Measurements from ENCODE around the gene SLC11A1. TPM values are rescaled to one million over a fixed set of nuclear protein-coding genes. Genes with fewer than 3 reads are reported as not detected.

The SLC11A1 gene
- total and polyA plus RNA-seq, 4 donors = 1.9 to 56.1 (median 22.1) TPM

- no peak overlapping the region for H3K4me3 ChIP-seq (ENCODE audit: low read length in 2 of 2)
- H3K9me3 ChIP-seq (ENCODE audit: control insufficient read depth, low read length) = no peaks in the 10 kb centered on the region
- WGBS, 2 donors = 92 to 95% methylated on average over 24 of the region's 24 CpGs
- H3K36me3 ChIP-seq (ENCODE audit: control insufficient read depth in 1 of 2, insufficient read depth in 2 of 2, low read length in 1 of 2) = no peaks in the 10 kb centered on the region
- no peaks in the 10 kb centered on the region for H3K4me1 ChIP-seq (ENCODE audit: control insufficient read depth in 1 of 2, insufficient read depth in 2 of 2, low read length in 2 of 2)
- ATAC-seq (ENCODE audit: low FRiP score) = no peak
- no peaks in the 10 kb centered on the region for H3K27me3 ChIP-seq (ENCODE audit: control insufficient read depth in 1 of 2, insufficient read depth in 2 of 2, low read length in 1 of 2)
- intact Hi-C loops (cut with DNase I) = no loop called here
- H3K27ac ChIP-seq (ENCODE audit: low read depth in 1 of 2, low read length in 2 of 2) = no peak overlapping the region
- peak; percentile 32 to 49 for DNase-seq
These were observed 46.9 kb downstream of the SLC11A1 start for GRCh38 chr2:218428846-218429558.

- Histone ChIP-seq H3K4me3 (ENCODE audit: low read length in 2 of 2) (no peak overlapping the region), H3K36me3 (ENCODE audit: control insufficient read depth in 1 of 2, insufficient read depth in 2 of 2, low read length in 1 of 2) (no peaks in the 10 kb centered on the region), H3K27ac (ENCODE audit: low read depth in 1 of 2, low read length in 2 of 2) (no peak overlapping the region), H3K9me3 (ENCODE audit: control insufficient read depth, low read length) (no peaks in the 10 kb centered on the region), H3K4me1 (ENCODE audit: control insufficient read depth in 1 of 2, insufficient read depth in 2 of 2, low read length in 2 of 2) (no peaks in the 10 kb centered on the region), H3K27me3 (ENCODE audit: control insufficient read depth in 1 of 2, insufficient read depth in 2 of 2, low read length in 1 of 2) (no peaks in the 10 kb centered on the region)
- 63 to 69% methylated on average over 8 to 9 of the region's 9 CpGs for whole genome bisulfite sequencing, 2 donors
- DNase-seq = peak; percentile 14 to 51
- intact Hi-C loops (cut with DNase I) = no loop called here
- ATAC-seq (ENCODE audit: low FRiP score) = no peak
These were observed 48.0 kb downstream of the SLC11A1 start for GRCh38 chr2:218429911-218430692.

GRCh38 chr2:218430721-218431120, 48.6 kb downstream of the SLC11A1 start:
- no peak overlapping the region for H3K4me3 ChIP-seq (ENCODE audit: low read length in 2 of 2)
- intact Hi-C loops (cut with DNase I) = no loop called here
- DNase-seq (peak; percentile 35 to 36), ATAC-seq (ENCODE audit: low FRiP score) (no peak)
- no peak overlapping the region for H3K27ac ChIP-seq (ENCODE audit: low read depth in 1 of 2, low read length in 2 of 2)
- H3K36me3 ChIP-seq (ENCODE audit: control insufficient read depth in 1 of 2, insufficient read depth in 2 of 2, low read length in 1 of 2) = no peaks in the 10 kb centered on the region
- no peaks in the 10 kb centered on the region for H3K9me3 ChIP-seq (ENCODE audit: control insufficient read depth, low read length)
- H3K27me3 ChIP-seq (ENCODE audit: control insufficient read depth in 1 of 2, insufficient read depth in 2 of 2, low read length in 1 of 2) = no peaks in the 10 kb centered on the region
- H3K4me1 ChIP-seq (ENCODE audit: control insufficient read depth in 1 of 2, insufficient read depth in 2 of 2, low read length in 2 of 2) = no peaks in the 10 kb centered on the region
- 90 to 93% methylated on average over 11 of the region's 11 CpGs for WGBS, 2 donors

- H3K36me3 ChIP-seq (ENCODE audit: control insufficient read depth in 1 of 2, insufficient read depth in 2 of 2, low read length in 1 of 2) = no peaks in the 10 kb centered on the region
- intact Hi-C loops (cut with DNase I) = no loop called here
- no peak overlapping the region for H3K4me3 ChIP-seq (ENCODE audit: low read length in 2 of 2)
- WGBS, 2 donors = 81 to 93% methylated on average over 10 of the region's 10 CpGs
- peak; percentile 17 to 57 for DNase-seq
- no peaks in the 10 kb centered on the region for H3K27me3 ChIP-seq (ENCODE audit: control insufficient read depth in 1 of 2, insufficient read depth in 2 of 2, low read length in 1 of 2)
- no peak for ATAC-seq (ENCODE audit: low FRiP score)
- H3K4me1 ChIP-seq (ENCODE audit: control insufficient read depth in 1 of 2, insufficient read depth in 2 of 2, low read length in 2 of 2) = no peaks in the 10 kb centered on the region
- H3K27ac ChIP-seq (ENCODE audit: low read depth in 1 of 2, low read length in 2 of 2) = no peak overlapping the region
- no peaks in the 10 kb centered on the region for H3K9me3 ChIP-seq (ENCODE audit: control insufficient read depth, low read length)
These were observed 49.8 kb downstream of the SLC11A1 start for GRCh38 chr2:218431878-218432277.

GRCh38 chr2:218432676-218433365, 50.7 kb downstream of the SLC11A1 start:
- Histone ChIP-seq H3K4me3 (ENCODE audit: low read length in 2 of 2) (no peak overlapping the region), H3K27ac (ENCODE audit: low read depth in 1 of 2, low read length in 2 of 2) (no peak overlapping the region), H3K4me1 (ENCODE audit: control insufficient read depth in 1 of 2, insufficient read depth in 2 of 2, low read length in 2 of 2) (no peaks in the 10 kb centered on the region), H3K27me3 (ENCODE audit: control insufficient read depth in 1 of 2, insufficient read depth in 2 of 2, low read length in 1 of 2) (no peaks in the 10 kb centered on the region), H3K9me3 (ENCODE audit: control insufficient read depth, low read length) (no peaks in the 10 kb centered on the region), H3K36me3 (ENCODE audit: control insufficient read depth in 1 of 2, insufficient read depth in 2 of 2, low read length in 1 of 2) (no peaks in the 10 kb centered on the region)
- WGBS, 2 donors = 94 to 95% methylated on average over 8 of the region's 8 CpGs
- intact Hi-C loops (cut with DNase I) = no loop called here
- DNase-seq (peak; percentile 11 to 30), ATAC-seq (ENCODE audit: low FRiP score) (no peak)

GRCh38 chr2:218434456-218434855, 52.4 kb downstream of the SLC11A1 start:
- H3K27ac ChIP-seq (ENCODE audit: low read depth in 1 of 2, low read length in 2 of 2) = no peak overlapping the region

GRCh38 chr2:218435003-218435982, 53.2 kb downstream of the SLC11A1 start:
- WGBS, 2 donors = 90 to 91% methylated on average over 11 of the region's 11 CpGs
- DNase-seq (peak; percentile 42 to 43), ATAC-seq (ENCODE audit: low FRiP score) (no peak)
- Histone ChIP-seq H3K9me3 (ENCODE audit: control insufficient read depth, low read length) (no peaks in the 10 kb centered on the region), H3K36me3 (ENCODE audit: control insufficient read depth in 1 of 2, insufficient read depth in 2 of 2, low read length in 1 of 2) (no peaks in the 10 kb centered on the region), H3K27me3 (ENCODE audit: control insufficient read depth in 1 of 2, insufficient read depth in 2 of 2, low read length in 1 of 2) (no peaks in the 10 kb centered on the region), H3K4me1 (ENCODE audit: control insufficient read depth in 1 of 2, insufficient read depth in 2 of 2, low read length in 2 of 2) (no peaks in the 10 kb centered on the region), H3K27ac (ENCODE audit: low read depth in 1 of 2, low read length in 2 of 2) (no peak overlapping the region), H3K4me3 (ENCODE audit: low read length in 2 of 2) (no peak overlapping the region)
- intact Hi-C loops (cut with DNase I) = no loop called here

More at GRCh38 chr2:218434456-218434855, 52.4 kb downstream of the SLC11A1 start:
- Histone ChIP-seq H3K9me3 (ENCODE audit: control insufficient read depth, low read length) (no peaks in the 10 kb centered on the region), H3K4me3 (ENCODE audit: low read length in 2 of 2) (no peak overlapping the region), H3K4me1 (ENCODE audit: control insufficient read depth in 1 of 2, insufficient read depth in 2 of 2, low read length in 2 of 2) (no peaks in the 10 kb centered on the region), H3K36me3 (ENCODE audit: control insufficient read depth in 1 of 2, insufficient read depth in 2 of 2, low read length in 1 of 2) (no peaks in the 10 kb centered on the region), H3K27me3 (ENCODE audit: control insufficient read depth in 1 of 2, insufficient read depth in 2 of 2, low read length in 1 of 2) (no peaks in the 10 kb centered on the region)
- DNase-seq (peak in 1 of 2 donors; percentile 35), ATAC-seq (ENCODE audit: low FRiP score) (no peak)
- WGBS, 2 donors = 93% methylated on average over 9 of the region's 9 CpGs
- intact Hi-C loops (cut with DNase I) = no loop called here

- 89 to 94% methylated on average over 5 of the region's 5 CpGs for WGBS, 2 donors
- H3K36me3 ChIP-seq (ENCODE audit: control insufficient read depth in 1 of 2, insufficient read depth in 2 of 2, low read length in 1 of 2) = no peaks in the 10 kb centered on the region
- no peak overlapping the region for H3K27ac ChIP-seq (ENCODE audit: low read depth in 1 of 2, low read length in 2 of 2)
- DNase-seq (peak in 1 of 2 donors; percentile 70), ATAC-seq (ENCODE audit: low FRiP score) (no peak)
- intact Hi-C loops (cut with DNase I) = no loop called here
- H3K4me3 ChIP-seq (ENCODE audit: low read length in 2 of 2) = no peak overlapping the region
- H3K9me3 ChIP-seq (ENCODE audit: control insufficient read depth, low read length) = no peaks in the 10 kb centered on the region
- H3K4me1 ChIP-seq (ENCODE audit: control insufficient read depth in 1 of 2, insufficient read depth in 2 of 2, low read length in 2 of 2) = no peaks in the 10 kb centered on the region
- no peaks in the 10 kb centered on the region for H3K27me3 ChIP-seq (ENCODE audit: control insufficient read depth in 1 of 2, insufficient read depth in 2 of 2, low read length in 1 of 2)
These were observed 54.9 kb downstream of the SLC11A1 start for GRCh38 chr2:218436992-218437391.

Measured in aorta (tissue), 5 donors.